Lung microvascular endothelial cell (primary cell): ENCODE measurements around the gene MPND. TPM values are rescaled to one million over a fixed set of nuclear protein-coding genes. Genes with fewer than 3 reads are reported as not detected.
A peak's percentile ranks its signal among the peaks of the same experiment; 100 is the strongest.

Source experiments
- DNase-seq, 2 donors: peaks; one replicate each; pipeline versions ENCODE4 v3.0.0 to v3.0.0-alpha.2; 2010; ENCODE audit warnings: low read depth in 2 of 2
- total RNA-seq: library from RNA; depleted of rRNA; stranded (reverse); fragments of >200 nt; gene quantifications from 2 replicates; pipeline ENCODE4 v1.2.1, GENCODE V29; 2014

Gene MPND, protein sequence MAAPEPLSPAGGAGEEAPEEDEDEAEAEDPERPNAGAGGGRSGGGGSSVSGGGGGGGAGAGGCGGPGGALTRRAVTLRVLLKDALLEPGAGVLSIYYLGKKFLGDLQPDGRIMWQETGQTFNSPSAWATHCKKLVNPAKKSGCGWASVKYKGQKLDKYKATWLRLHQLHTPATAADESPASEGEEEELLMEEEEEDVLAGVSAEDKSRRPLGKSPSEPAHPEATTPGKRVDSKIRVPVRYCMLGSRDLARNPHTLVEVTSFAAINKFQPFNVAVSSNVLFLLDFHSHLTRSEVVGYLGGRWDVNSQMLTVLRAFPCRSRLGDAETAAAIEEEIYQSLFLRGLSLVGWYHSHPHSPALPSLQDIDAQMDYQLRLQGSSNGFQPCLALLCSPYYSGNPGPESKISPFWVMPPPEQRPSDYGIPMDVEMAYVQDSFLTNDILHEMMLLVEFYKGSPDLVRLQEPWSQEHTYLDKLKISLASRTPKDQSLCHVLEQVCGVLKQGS
- 5.2 and 7.7 TPM in 2 replicates for total RNA-seq

DNA sequence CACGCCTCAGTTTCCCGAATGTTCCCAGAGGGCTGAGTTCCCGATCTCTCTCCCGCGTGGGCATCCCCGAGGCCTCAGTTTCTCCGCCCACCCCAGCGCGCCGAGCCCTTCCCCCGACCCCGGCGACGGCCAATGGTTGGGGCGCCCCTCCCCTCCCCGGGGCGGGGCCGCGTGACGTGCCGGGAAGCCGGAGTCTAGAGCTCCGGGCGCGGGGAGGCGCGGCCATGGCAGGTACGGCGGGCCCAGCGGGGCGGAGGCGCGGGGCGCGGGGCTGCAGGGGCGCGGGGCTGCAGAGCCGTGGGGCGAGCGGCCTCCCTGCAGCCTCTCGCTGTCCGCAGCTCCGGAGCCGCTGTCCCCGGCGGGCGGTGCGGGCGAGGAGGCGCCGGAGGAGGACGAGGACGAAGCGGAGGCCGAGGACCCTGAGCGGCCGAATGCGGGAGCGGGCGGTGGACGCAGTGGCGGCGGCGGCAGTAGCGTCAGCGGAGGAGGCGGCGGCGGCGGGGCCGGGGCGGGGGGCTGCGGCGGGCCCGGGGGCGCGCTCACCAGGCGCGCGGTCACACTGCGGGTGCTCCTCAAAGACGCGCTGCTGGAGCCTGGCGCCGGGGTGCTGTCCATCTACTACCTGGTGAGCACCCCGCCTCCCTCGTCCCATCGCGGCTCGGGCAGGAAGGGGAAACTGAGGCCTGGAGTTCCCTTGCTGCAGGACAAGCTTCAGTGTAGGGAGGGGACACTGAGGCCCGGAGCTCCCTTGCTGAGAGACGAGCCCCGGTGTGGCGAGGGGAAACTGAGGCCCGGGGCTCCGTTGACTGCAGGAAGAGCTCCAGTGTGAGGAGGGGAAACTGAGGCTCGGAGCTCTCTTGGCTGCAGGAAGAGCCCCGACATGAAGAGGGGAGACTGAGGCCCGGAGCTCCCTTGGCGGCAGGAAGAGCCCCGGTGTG, at the start of gene MPND:
Gene MPND (plus strand): TSS at position 193 of the 938 bp plus-strand sequence. CDS start 32 bp downstream, at position 225.
- peak; percentile 83 to 91 for DNase-seq

GRCh38 chr19:4294389-4294788, 49.0 kb upstream of the MPND start:
- no peak for DNase-seq

GRCh38 chr19:4295972-4296771, 47.2 kb upstream of the MPND start:
- DNase-seq, result no peak

DNA sequence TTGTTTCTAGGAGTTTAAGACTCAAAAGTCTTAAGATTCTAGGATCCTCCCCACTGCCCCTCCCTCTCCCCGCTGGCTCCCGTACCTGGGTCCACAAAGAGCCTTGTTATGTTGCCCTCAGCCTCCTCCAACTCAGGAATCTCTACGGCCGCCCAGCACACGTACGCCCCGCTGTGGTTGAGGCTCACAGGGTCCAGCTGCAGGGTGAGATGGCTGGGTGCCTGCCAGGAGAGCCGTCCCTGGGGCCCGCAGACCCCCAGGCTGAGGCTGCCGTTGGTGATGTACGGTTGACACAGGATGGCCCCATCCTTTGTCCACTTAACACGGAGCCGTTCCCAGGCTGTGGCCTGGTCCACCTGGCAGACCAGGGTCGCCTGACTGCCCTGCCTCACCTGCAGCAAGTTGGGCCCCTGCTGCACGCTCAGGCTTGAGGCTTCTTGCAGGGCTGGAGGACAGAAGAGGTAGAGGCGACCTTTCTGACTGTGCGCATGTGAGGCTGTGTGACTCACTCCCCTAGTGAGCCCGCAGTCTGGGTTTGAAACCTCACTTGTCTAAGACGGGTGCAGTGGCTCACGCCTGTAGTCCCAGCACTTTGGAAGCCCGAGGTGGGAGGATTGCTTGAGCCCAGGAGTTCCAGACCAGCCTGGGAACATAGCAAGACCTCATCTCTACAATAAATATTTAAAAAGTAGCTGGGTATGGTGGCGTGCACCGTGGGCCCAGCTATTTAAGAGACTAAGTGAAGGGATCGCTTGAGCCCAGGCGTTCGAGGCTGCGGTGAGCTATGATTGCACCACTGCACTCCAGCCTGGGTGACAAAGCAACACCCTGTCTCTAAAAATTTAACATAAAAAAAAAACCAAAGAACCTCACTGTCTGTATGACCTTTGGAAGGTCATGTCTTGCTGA, 45.2 kb upstream of the MPND start:
- no peak for DNase-seq

DNA sequence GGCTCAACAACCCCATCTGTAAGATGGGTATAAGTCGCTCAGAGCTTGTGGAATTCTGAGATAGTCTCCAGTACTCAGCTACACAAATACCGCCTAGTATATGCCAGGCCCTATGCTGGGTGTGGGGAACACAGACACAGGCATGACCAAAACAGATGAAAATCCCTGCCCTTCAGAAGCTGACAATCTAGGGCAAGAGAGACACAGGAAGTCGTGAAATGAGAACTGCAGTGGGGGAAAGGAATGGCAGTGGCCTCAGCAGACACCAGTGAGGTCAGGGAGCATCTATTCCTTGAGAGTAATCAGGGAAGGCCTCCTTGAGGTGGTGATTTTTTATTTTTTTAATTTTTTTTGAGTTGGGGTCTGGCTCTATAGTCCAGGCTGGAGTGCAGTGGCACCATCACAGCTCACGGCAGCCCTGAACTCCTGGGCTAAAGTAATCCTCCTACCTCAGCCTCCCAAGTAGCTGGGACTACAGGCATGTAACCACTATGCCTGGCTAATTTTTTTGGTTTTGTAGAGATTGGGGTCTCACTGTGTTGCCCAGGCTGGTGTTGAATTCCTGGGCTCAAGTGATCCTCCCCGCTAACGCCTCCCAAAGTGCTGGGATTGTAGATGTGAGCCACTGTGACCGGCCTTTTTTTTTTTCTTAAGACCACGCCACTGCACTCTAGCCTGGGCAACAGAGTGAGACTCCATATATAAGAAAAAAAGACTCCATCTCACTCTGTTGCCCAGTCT, 44.4 kb upstream of the MPND start:
- no peak for DNase-seq

GRCh38 chr19:4300589-4300988, 42.8 kb upstream of the MPND start:
- no peak for DNase-seq

GRCh38 chr19:4301590-4302242, 41.6 kb upstream of the MPND start:
- no peak for DNase-seq

- DNase-seq, result no peak
Observed at GRCh38 chr19:4302243-4302640, 41.1 kb upstream of the MPND start, which contains the start of gene TMIGD2. TMIGD2 (minus strand) TSS chr19:4302389; CDS start chr19:4302385, 4 bp downstream.

DNA sequence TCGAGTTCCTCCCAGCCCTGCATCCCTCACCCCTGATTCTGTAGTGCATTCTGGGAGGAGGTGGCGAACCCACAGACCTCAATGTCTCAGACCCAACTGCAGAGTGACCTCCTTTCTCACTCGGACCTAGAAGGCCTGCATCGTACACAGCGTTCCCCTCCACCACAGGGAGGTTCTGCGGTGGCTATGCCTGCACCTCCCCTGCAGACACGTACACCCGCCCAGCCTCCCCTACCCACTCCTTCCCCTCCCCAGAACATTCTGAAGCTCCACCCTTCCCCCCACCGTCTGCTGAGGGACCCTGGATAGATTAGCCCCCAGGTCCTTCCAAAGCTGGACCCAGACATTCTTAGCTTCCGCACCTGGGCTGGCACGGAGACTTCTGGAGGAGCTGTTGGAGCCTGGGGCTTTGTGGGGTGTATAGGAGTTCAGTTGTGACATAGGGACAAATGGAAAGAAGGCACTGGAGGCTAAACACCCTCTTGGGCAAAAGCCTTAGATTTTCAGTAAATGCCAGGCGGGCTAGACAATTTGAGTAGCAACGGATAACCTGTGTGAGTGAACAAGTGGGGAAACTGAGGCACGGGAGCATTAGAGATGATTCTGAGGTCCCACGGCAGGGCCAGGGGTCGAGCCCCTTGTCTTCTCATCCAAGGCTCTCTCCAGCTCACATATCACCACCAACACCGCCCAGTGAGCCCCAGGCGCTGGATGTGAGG, 39.4 kb upstream of the MPND start:
- DNase-seq, result no peak

DNA sequence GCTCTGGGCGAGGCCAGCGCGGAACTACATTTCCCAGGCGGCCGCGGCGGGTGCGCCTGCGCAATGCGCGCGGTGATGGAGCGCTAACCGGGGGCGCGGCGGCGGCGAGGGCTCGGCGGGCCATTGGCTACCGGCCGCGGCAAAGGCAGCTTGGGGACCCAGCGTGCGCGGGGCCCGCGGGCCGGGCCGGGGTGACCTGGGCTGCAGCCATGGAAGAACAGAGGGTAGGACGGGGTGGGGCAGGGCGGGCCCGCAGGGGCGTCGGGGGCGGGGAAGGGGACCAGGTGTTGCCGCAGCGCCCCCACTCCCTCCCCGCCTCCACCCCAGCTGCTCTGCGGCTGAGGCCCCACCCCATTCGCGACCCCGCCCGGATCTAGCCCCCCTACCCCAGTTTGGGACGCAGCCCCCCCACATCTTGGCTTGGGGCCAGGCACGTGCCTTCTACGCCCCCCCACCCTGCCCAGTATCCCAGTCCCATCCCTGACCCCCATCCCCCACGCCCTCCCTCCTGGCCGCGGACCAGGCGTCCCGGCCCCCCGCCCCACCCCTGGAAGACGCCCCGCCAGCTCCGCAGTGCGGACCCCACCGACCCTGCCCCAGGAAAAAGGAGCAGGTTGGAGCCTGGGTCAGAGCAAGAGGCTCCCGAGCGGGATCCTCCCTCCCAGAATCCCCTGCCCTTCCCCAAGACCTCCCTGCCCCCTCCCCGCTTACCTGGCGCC, 38.7 kb upstream of the MPND start, which contains the start of gene FSD1:
Gene FSD1 (plus strand): TSS at position 61 of the 719 bp plus-strand sequence. CDS start 149 bp downstream, at position 210.
- peak; percentile 23 to 42 for DNase-seq

- no peak for DNase-seq
Observed at GRCh38 chr19:4305257-4305612, 38.1 kb upstream of the MPND start.

- DNase-seq, result no peak
Observed at GRCh38 chr19:4305659-4306058, 37.7 kb upstream of the MPND start.

- DNase-seq, result no peak
Observed at GRCh38 chr19:4310247-4311121, 32.9 kb upstream of the MPND start.

GRCh38 chr19:4313847-4314490, 29.4 kb upstream of the MPND start:
- no peak for DNase-seq

DNA sequence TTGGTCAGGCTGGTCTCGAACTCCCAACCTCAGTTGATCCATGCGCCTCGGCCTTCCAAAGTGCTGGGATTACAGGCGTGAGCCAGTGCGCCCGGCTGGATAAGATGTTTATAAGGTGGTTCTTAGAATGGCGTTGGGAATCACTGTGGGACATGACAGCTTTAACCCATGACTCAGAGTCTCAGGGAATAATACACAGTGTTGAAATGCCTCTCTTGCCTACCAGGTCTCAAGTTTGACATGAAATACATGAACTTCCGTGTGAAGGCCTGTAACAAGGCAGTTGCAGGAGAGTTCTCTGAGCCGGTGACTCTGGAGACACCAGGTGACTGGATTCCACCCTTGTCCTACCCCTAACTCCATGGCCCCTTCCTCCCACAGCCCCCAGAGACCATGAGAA, 26.4 kb upstream of the MPND start:
- DNase-seq, result no peak

DNA sequence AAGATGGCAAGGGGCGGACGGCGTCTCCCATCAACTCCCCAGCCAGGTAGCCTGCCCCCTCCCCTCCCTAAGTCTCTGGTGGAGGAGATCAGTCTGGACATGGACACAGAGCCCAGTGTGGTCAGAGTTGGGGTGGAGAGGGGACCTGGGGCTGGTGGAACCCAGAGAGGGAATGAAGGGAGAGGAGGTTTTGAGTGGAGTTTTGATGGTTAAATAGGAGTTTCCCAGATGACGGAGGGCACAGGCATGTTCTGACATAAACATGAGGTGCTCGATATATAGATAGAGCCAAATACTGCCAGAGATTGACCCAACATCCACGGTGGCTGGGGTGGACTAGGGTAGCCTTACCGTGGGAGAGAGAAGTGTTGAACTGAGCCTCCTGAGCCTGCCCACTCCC, 24.9 kb upstream of the MPND start:
- no peak for DNase-seq
